ENCODE results near the gene LTA. TPM values are rescaled to one million over a fixed set of nuclear protein-coding genes. Genes with fewer than 3 reads are reported as not detected.
A peak's percentile ranks its signal among the peaks of the same experiment; 100 is the strongest.

Gene LTA
- total RNA-seq, 4 donors from 2014 or later, result not detected

- no peaks in the 10 kb centered on the region for H3K27me3 ChIP-seq
- peak overlapping the region in 3 of 4 donors; percentile 13 to 36 (median 27) for H3K27ac ChIP-seq
- TF ChIP-seq POLR2A (IDR thresholded peaks at IDR 0.05), result no peak
- no peak for TF ChIP-seq CTCF (IDR thresholded peaks at IDR 0.05)
- no peak for TF ChIP-seq EP300 (IDR thresholded peaks at IDR 0.05)
- no peak overlapping the region for H3K4me3 ChIP-seq
- DNase-seq (ENCODE audit: low spot score in 2 of 2), result no peak
- no peaks in the 10 kb centered on the region for H3K9me3 ChIP-seq
- H3K4me1 ChIP-seq, result peaks cover 0 to 29% (median 17%) of the 10 kb centered on the region in 4 donors
- peaks cover 0 to 46% (median 0%) of the 10 kb centered on the region in 3 donors for H3K36me3 ChIP-seq
Measured at GRCh38 chr6:31560697-31561058, 11.4 kb upstream of the LTA start.

GRCh38 chr6:31567531-31568370, 4.3 kb upstream of the LTA start:
- no peak for TF ChIP-seq CTCF (IDR thresholded peaks at IDR 0.05)
- no peak for TF ChIP-seq POLR2A (IDR thresholded peaks at IDR 0.05)
- TF ChIP-seq EP300 (IDR thresholded peaks at IDR 0.05), result no peak
- no peak overlapping the region for H3K4me3 ChIP-seq
- H3K4me1 ChIP-seq, result peaks cover 0 to 3% (median 0%) of the 10 kb centered on the region in 4 donors
- H3K9me3 ChIP-seq, result no peaks in the 10 kb centered on the region
- 30 to 31% methylated on average over 8 to 9 of the region's 9 CpGs for WGBS, 2 donors
- H3K27ac ChIP-seq, result no peak overlapping the region
- no peaks in the 10 kb centered on the region for H3K36me3 ChIP-seq
- peaks cover 0 to 6% of the 10 kb centered on the region in 2 donors for H3K27me3 ChIP-seq
- DNase-seq (ENCODE audit: low spot score in 2 of 2), result no peak

- H3K4me3 ChIP-seq, result no peak overlapping the region
- DNase-seq (ENCODE audit: low spot score in 2 of 2), result no peak
- no peak overlapping the region for H3K27ac ChIP-seq
- H3K4me1 ChIP-seq, result peaks cover 0 to 3% (median 0%) of the 10 kb centered on the region in 4 donors
- TF ChIP-seq EP300 (IDR thresholded peaks at IDR 0.05) (peak in 1 of 2 donors; percentile 19), POLR2A (IDR thresholded peaks at IDR 0.05) (no peak), CTCF (IDR thresholded peaks at IDR 0.05) (no peak)
- H3K9me3 ChIP-seq, result no peaks in the 10 kb centered on the region
- WGBS, 2 donors, result 64 to 73% methylated on average over 3 of the region's 3 CpGs
- H3K27me3 ChIP-seq, result peaks cover 0 to 6% of the 10 kb centered on the region in 2 donors
- no peaks in the 10 kb centered on the region for H3K36me3 ChIP-seq
Measured at GRCh38 chr6:31568537-31568961, 3.5 kb upstream of the LTA start.

GRCh38 chr6:31569861-31570536, 2.1 kb upstream of the LTA start:
- Histone ChIP-seq H3K27ac (no peak overlapping the region), H3K4me3 (no peak overlapping the region), H3K27me3 (peaks cover 0 to 6% of the 10 kb centered on the region in 2 donors), H3K4me1 (peaks cover 0 to 9% (median 0%) of the 10 kb centered on the region in 4 donors), H3K9me3 (no peaks in the 10 kb centered on the region), H3K36me3 (no peaks in the 10 kb centered on the region)
- WGBS, 2 donors, result 82 to 90% methylated on average over 1 of the region's 1 CpG
- TF ChIP-seq CTCF (IDR thresholded peaks at IDR 0.05), result no peak
- no peak for TF ChIP-seq EP300 (IDR thresholded peaks at IDR 0.05)
- TF ChIP-seq POLR2A (IDR thresholded peaks at IDR 0.05), result no peak
- no peak for DNase-seq (ENCODE audit: low spot score in 2 of 2)
